Uterus (tissue), 4 donors: ENCODE data around the gene TCIRG1. TPM values are rescaled to one million over a fixed set of nuclear protein-coding genes. Genes with fewer than 3 reads are reported as not detected.

Experiments
- DNase-seq, 2 donors: peaks; one replicate each; pipeline ENCODE4 v3.0.0-alpha.2; 2019 to 2020
- H3K27ac ChIP-seq, 2 donors: fragments of 200-600 bp; sonication (generic); 1 replicate in 1 of 2; 2 replicates in 1 of 2; pipeline ENCODE4 v1.5.1; 2016 to 2018
- H3K27me3 ChIP-seq, 2 donors: fragments of 200-600 bp; sonication (generic); one replicate each; pipeline ENCODE4 v1.5.1; 2018 to 2019; ENCODE audit warnings: control low read depth in 1 of 2
- H3K36me3 ChIP-seq, 2 donors: fragments of 200-600 bp; sonication (generic); one replicate each; pipeline ENCODE4 v1.5.1; 2019; ENCODE audit warnings: control low read depth in 1 of 2
- H3K4me1 ChIP-seq, 2 donors: fragments of 200-600 bp; sonication (generic); one replicate each; pipeline ENCODE4 v1.5.1; 2018 to 2019; ENCODE audit warnings: control low read depth in 1 of 2
- H3K4me3 ChIP-seq, 2 donors: fragments of 200-600 bp; sonication (generic); 1 replicate in 1 of 2; 2 replicates in 1 of 2; pipeline ENCODE4 v1.5.1; 2018 to 2019; ENCODE audit warnings: mild to moderate bottlenecking in 1 of 2
- H3K9me3 ChIP-seq, 2 donors: fragments of 200-600 bp; sonication (generic); one replicate each; pipeline ENCODE4 v1.5.1; 2019; ENCODE audit warnings: control low read depth in 1 of 2
- CTCF ChIP-seq, 4 experiments: fragments of 200-600 bp in 2 of 4; fragments of 450-650 bp in 2 of 4; sonication (generic) in 2 of 4; IDR thresholded peaks; one replicate each; pipeline ENCODE4 v1.5.1; 2016 to 2019; ENCODE audit warnings: antibody characterized with exemption in 4 of 4, mild to moderate bottlenecking in 2 of 4, moderate library complexity in 1 of 4
- POLR2A ChIP-seq, 2 donors: fragments of 450-650 bp; IDR thresholded peaks; one replicate each; pipeline ENCODE4 v1.6.1; 2016; ENCODE audit warnings: antibody characterized with exemption in 2 of 2, mild to moderate bottlenecking in 1 of 2, moderate library complexity in 1 of 2
- intact Hi-C: fragments of 100-400 bp; cut with DNase I; formaldehyde crosslinking; loops from one replicate; pipeline ENCODE4 v1.15.1; 2023; ENCODE audit warnings: low total_unique reads
- total RNA-seq, 4 donors: library from RNA; depleted of rRNA in 3 of 4; stranded (reverse); fragments of >200 nt in 3 of 4; gene quantifications; one replicate each; pipeline versions ENCODE4 v1.1.0 to v1.2.4, GENCODE V29; 2014 to 2023
- donor health status: DM: yes; HTN: yes; CAD: no.

Gene TCIRG1
- total RNA-seq, 4 donors from 2014 or later = 62.1 to 162 (median 115) TPM

DNA sequence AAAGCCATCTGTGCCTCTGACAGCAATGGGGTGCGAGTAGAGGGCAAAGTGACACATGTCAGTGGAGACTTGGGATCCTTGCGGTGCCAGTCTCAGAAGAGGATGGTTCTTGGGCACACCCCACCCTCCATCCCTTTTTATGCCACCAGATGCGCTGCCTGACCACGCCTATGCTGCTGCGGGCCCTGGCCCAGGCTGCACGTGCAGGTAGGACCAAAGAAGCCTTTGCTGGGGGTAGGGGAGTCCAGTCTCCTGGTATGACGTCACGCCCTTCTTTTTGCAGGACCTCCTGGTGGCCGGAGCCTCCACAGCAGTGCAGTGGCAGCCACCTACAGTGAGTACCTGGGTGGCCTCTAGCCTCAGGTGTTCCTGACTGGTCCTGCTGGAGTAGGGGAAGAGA, 6.8 kb upstream of the TCIRG1 start:
- intact Hi-C loops = no loop called here
- H3K27me3 ChIP-seq = no peaks in the 10 kb centered on the region
- peaks cover 8 to 9% of the 10 kb centered on the region in 2 donors for H3K4me1 ChIP-seq
- DNase-seq = no peak
- no peak for TF ChIP-seq CTCF (IDR thresholded peaks at IDR 0.05)
- no peak for TF ChIP-seq POLR2A (IDR thresholded peaks at IDR 0.05)
- H3K4me3 ChIP-seq = no peak overlapping the region
- no peak overlapping the region for H3K27ac ChIP-seq
- no peaks in the 10 kb centered on the region for H3K36me3 ChIP-seq
- H3K9me3 ChIP-seq = no peaks in the 10 kb centered on the region

GRCh38 chr11:68032997-68033707, 5.7 kb upstream of the TCIRG1 start:
- TF ChIP-seq CTCF (IDR thresholded peaks at IDR 0.05) (no peak), POLR2A (IDR thresholded peaks at IDR 0.05) (no peak)
- no peaks in the 10 kb centered on the region for H3K36me3 ChIP-seq
- H3K27me3 ChIP-seq = no peaks in the 10 kb centered on the region
- peaks cover 10 to 13% of the 10 kb centered on the region in 2 donors for H3K4me1 ChIP-seq
- DNase-seq = no peak
- no peak overlapping the region for H3K4me3 ChIP-seq
- H3K27ac ChIP-seq = no peak overlapping the region
- intact Hi-C loops = no loop called here
- H3K9me3 ChIP-seq = no peaks in the 10 kb centered on the region

- Histone ChIP-seq H3K27ac (no peak overlapping the region), H3K36me3 (no peaks in the 10 kb centered on the region), H3K9me3 (no peaks in the 10 kb centered on the region), H3K4me1 (peaks cover 13 to 18% of the 10 kb centered on the region in 2 donors), H3K4me3 (no peak overlapping the region), H3K27me3 (no peaks in the 10 kb centered on the region)
- intact Hi-C loops = no loop called here
- no peak for DNase-seq
- TF ChIP-seq CTCF (IDR thresholded peaks at IDR 0.05) (no peak), POLR2A (IDR thresholded peaks at IDR 0.05) (no peak)
Measured at GRCh38 chr11:68033708-68034045, 5.1 kb upstream of the TCIRG1 start.

DNA sequence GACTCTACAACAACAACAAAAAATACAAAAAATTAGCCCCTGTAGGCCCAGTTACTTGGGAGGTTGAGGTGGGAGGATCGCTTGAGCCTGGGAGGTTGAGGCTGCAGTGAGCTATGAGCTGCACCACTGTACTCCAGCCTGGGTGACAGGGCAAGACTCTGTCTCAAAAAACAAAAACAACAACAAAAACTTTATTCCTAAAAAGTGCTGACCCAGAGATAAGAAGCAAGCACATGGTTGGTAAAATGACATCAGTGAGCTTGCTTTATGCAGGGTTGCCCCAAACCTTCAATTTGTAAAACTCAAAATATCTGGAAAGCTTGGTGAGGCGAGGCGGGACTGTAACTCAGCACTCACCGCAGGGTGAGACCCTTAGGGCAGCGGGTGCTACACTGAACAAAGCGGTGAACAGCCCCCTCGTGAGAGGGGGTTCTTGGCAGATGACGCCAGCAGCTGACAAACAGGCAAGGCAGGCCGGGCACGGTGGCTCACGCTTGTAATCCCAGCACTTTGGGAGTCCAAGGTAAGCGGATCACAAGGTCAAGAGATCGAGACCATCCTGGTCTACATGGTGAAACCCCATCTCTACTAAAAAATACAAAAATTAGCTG, 3.5 kb upstream of the TCIRG1 start:
- Histone ChIP-seq H3K27ac (no peak overlapping the region), H3K4me1 (peaks cover 13 to 18% of the 10 kb centered on the region in 2 donors), H3K9me3 (no peaks in the 10 kb centered on the region), H3K27me3 (no peaks in the 10 kb centered on the region), H3K4me3 (no peak overlapping the region), H3K36me3 (no peaks in the 10 kb centered on the region)
- intact Hi-C loops = no loop called here
- DNase-seq = no peak
- TF ChIP-seq POLR2A (IDR thresholded peaks at IDR 0.05) (no peak), CTCF (IDR thresholded peaks at IDR 0.05) (no peak)

DNA sequence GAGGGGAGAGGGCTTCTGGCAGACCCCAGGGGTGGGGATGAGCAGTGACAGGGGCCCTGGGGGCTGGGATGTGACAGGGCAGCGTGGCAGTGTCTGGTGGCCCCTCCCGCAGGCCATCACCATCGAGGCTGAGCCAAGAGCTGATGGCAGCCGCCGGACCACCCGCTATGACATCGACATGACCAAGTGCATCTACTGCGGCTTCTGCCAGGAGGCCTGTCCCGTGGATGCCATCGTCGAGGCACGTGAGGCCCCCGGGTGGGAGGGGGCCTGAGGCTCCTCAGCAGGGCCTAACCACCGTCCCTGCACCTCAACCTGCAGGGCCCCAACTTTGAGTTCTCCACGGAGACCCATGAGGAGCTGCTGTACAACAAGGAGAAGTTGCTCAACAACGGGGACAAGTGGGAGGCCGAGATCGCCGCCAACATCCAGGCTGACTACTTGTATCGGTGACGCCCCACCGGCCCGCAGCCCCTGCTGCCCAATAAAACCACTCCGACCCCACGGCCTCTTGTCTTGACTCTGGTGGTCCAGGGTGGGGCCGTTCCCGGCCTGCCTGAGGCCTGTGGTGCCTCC, 2.6 kb upstream of the TCIRG1 start:
- intact Hi-C loops = no loop called here

More for the DNA sequence above, 2.6 kb upstream of the TCIRG1 start:
- Histone ChIP-seq H3K4me3 (no peak overlapping the region), H3K27me3 (no peaks in the 10 kb centered on the region), H3K36me3 (no peaks in the 10 kb centered on the region), H3K4me1 (peaks cover 13 to 16% of the 10 kb centered on the region in 2 donors), H3K9me3 (no peaks in the 10 kb centered on the region), H3K27ac (peak overlapping the region; percentile 5 to 39)
- TF ChIP-seq CTCF (IDR thresholded peaks at IDR 0.05) (no peak), POLR2A (IDR thresholded peaks at IDR 0.05) (no peak)
- no peak for DNase-seq
